ENCODE results near the gene ATP6V1G1. TPM values are rescaled to one million over a fixed set of nuclear protein-coding genes. Genes with fewer than 3 reads are reported as not detected.

The ATP6V1G1 gene
- total RNA-seq, 1 experiment from 2014 or later = 119 TPM

DNA sequence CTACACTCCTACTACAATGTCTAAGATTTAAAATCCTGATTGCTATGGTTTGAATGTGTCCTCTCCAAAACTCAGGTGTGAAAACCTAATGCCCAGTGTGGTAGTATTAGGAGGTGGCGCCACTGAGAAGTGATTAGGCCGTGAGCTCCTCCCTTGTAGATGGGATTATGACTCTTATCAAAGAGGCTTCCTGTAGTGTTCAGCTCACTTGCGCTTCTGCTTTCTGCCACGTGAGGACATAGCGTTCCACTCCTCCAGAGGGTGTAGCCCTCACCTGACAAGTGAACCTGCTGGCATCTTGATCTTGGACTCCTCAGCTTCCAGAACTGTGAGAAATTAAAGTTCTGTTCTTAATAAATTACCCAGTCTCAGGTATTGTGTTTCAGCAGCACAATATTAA is 49.3 kb upstream of the ATP6V1G1 start:
- Histone ChIP-seq H2AK5ac (ENCODE audit: insufficient read length, low read length) (no peak overlapping the region), H4K8ac (replicated peaks; ENCODE audit: insufficient read length, low read depth, low read length) (no peak overlapping the region), H4K91ac (ENCODE audit: insufficient read length, low read depth, low read length) (no peak overlapping the region), H2BK15ac (ENCODE audit: low read depth, low read length) (no peak overlapping the region), H2BK12ac (ENCODE audit: insufficient read length, low read depth, low read length) (no peak overlapping the region), H3K23ac (ENCODE audit: insufficient read length, low read depth, low read length) (no peak overlapping the region), H3K79me2 (ENCODE audit: insufficient read depth, low read length) (no peaks in the 10 kb centered on the region), H3K9me3 (ENCODE audit: control insufficient read depth, low read depth, low read length) (no peaks in the 10 kb centered on the region), H3K4ac (ENCODE audit: low read depth, low read length) (no peak overlapping the region), H3T11ph (ENCODE audit: low read length) (no peak overlapping the region), H2BK120ac (ENCODE audit: low read depth, low read length, poor library complexity, severe bottlenecking) (no peak overlapping the region), H3K27ac (ENCODE audit: insufficient read length, low read depth, low read length) (no peak overlapping the region), H2AFZ (ENCODE audit: low read length) (peak overlapping the region; percentile 51), H2BK20ac (ENCODE audit: low read depth, low read length, poor library complexity, severe bottlenecking) (no peak overlapping the region), H3K14ac (ENCODE audit: insufficient read depth, low read length) (no peak overlapping the region), H3K27me3 (ENCODE audit: insufficient read depth, low read length) (no peaks in the 10 kb centered on the region), H3K9ac (ENCODE audit: extremely low read depth, insufficient read length, low read length) (no peak overlapping the region), H3K4me2 (ENCODE audit: insufficient read depth, insufficient read length, low read length) (no peak overlapping the region), H3K18ac (ENCODE audit: insufficient read length, low read depth, low read length) (no peak overlapping the region), H4K5ac (ENCODE audit: insufficient read length, low read depth, low read length) (no peak overlapping the region), H3K23me2 (ENCODE audit: insufficient read length, low read depth, low read length, poor library complexity, severe bottlenecking) (no peaks in the 10 kb centered on the region), H3K79me1 (ENCODE audit: insufficient read depth, low read depth, low read length, poor library complexity, severe bottlenecking) (no peaks in the 10 kb centered on the region), H3K56ac (ENCODE audit: insufficient read length, low read depth, low read length) (no peak overlapping the region), H3K4me1 (ENCODE audit: insufficient read depth, low read length) (no peaks in the 10 kb centered on the region), H4K20me1 (ENCODE audit: control insufficient read depth, insufficient read depth, insufficient read length) (no peaks in the 10 kb centered on the region), H2BK5ac (ENCODE audit: insufficient read length, low read length) (no peak overlapping the region)
- Mint-ChIP-seq H3K4me1 (peaks cover 8 to 13% of the 10 kb centered on the region in 2 experiments), H3K27ac (peak overlapping the region in 1 of 3 experiments; percentile 18; a peak in 1 of 7 replicates), H3K4me3 (no peak overlapping the region), H3K9me3 (no peaks in the 10 kb centered on the region), H3K36me3 (ENCODE audit: insufficient read depth in 1 of 3, low read depth in 3 of 3) (no peaks in the 10 kb centered on the region; a peak in 1 of 7 replicates), H3K27me3 (ENCODE audit: low read depth) (peaks cover 4% of the 10 kb centered on the region)
- peak; percentile 78 for DNase-seq
- TF ChIP-seq, protein P1, sequence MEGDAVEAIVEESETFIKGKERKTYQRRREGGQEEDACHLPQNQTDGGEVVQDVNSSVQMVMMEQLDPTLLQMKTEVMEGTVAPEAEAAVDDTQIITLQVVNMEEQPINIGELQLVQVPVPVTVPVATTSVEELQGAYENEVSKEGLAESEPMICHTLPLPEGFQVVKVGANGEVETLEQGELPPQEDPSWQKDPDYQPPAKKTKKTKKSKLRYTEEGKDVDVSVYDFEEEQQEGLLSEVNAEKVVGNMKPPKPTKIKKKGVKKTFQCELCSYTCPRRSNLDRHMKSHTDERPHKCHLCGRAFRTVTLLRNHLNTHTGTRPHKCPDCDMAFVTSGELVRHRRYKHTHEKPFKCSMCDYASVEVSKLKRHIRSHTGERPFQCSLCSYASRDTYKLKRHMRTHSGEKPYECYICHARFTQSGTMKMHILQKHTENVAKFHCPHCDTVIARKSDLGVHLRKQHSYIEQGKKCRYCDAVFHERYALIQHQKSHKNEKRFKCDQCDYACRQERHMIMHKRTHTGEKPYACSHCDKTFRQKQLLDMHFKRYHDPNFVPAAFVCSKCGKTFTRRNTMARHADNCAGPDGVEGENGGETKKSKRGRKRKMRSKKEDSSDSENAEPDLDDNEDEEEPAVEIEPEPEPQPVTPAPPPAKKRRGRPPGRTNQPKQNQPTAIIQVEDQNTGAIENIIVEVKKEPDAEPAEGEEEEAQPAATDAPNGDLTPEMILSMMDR (conservative IDR thresholded peaks at IDR 0.05) = peak; percentile 63
- no CpG with 5 or more reads among the region's 5 CpGs for WGBS (ENCODE audit: extremely low coverage, insufficient read length, low lambda C conversion rate)
